GM23338 (cell line): Measurements from ENCODE around the gene ADPRH. TPM values are rescaled to one million over a fixed set of nuclear protein-coding genes. Genes with fewer than 3 reads are reported as not detected.

ENCODE experiments used
- ATAC-seq: fragments of 200-7000 bp; cut with Tn5 transposase; 3 replicates; pipeline ENCODE4 v1.9.1; 2020
- DNase-seq: peaks from one replicate; pipeline ENCODE4 v3.0.0-alpha.2; 2015; ENCODE audit warnings: low spot score
- H2AFZ ChIP-seq: fragments of 200-600 bp; sonication (generic); 2 replicates; pipeline ENCODE4 v1.8.0; 2016; ENCODE audit warnings: antibody characterized with exemption, mild to moderate bottlenecking, moderate library complexity
- H3F3A ChIP-seq: fragments of 200-600 bp; sonication (generic); replicated peaks from 2 replicates; pipeline ENCODE4 v1.8.0; 2017; ENCODE audit warnings: antibody characterized with exemption, mixed run types, low read depth
- H3K27ac ChIP-seq: fragments of 200-600 bp; sonication (generic); 2 replicates; pipeline ENCODE4 v1.6.1; 2016; ENCODE audit warnings: low read depth
- H3K27me3 ChIP-seq: fragments of 200-600 bp; sonication (generic); 2 replicates; pipeline ENCODE4 v1.8.0; 2016; ENCODE audit warnings: mild to moderate bottlenecking, mixed run types, moderate library complexity; ENCODE audit not compliant: insufficient read depth
- H3K36me3 ChIP-seq: fragments of 200-600 bp; sonication (generic); 2 replicates; pipeline ENCODE4 v1.8.0; 2016; ENCODE audit warnings: mild to moderate bottlenecking; ENCODE audit not compliant: insufficient read depth
- H3K4me1 ChIP-seq: fragments of 200-600 bp; sonication (generic); 2 replicates; pipeline ENCODE4 v1.8.0; 2016; ENCODE audit warnings: mild to moderate bottlenecking, moderate library complexity; ENCODE audit not compliant: insufficient read depth
- H3K4me2 ChIP-seq: fragments of 200-600 bp; sonication (generic); 2 replicates; pipeline ENCODE4 v1.7.1; 2017; ENCODE audit warnings: mixed run types
- H3K4me3 ChIP-seq: fragments of 200-600 bp; sonication (generic); 2 replicates; pipeline ENCODE4 v1.6.1; 2016; ENCODE audit warnings: mixed run types
- H3K79me2 ChIP-seq: fragments of 200-600 bp; sonication (generic); replicated peaks from 2 replicates; pipeline ENCODE4 v1.8.0; 2017; ENCODE audit warnings: mild to moderate bottlenecking; ENCODE audit not compliant: insufficient read depth
- H3K9me2 ChIP-seq: fragments of 200-600 bp; sonication (generic); 2 replicates; pipeline ENCODE4 v1.8.0; 2017; ENCODE audit not compliant: insufficient read depth
- H4K20me1 ChIP-seq: fragments of 200-600 bp; sonication (generic); replicated peaks from 2 replicates; pipeline ENCODE4 v1.8.0; 2017; ENCODE audit warnings: mild to moderate bottlenecking; ENCODE audit not compliant: insufficient read depth
- H3K27ac Mint-ChIP-seq: 2 replicates; pipeline ENCODE4 v1.8.0; 2020; ENCODE audit warnings: inconsistent platforms, mild to moderate bottlenecking, moderate library complexity, mixed read lengths
- H3K27me3 Mint-ChIP-seq: 3 replicates; pipeline ENCODE4 v1.8.0; 2022; ENCODE audit warnings: low read depth, mild to moderate bottlenecking, moderate library complexity, mixed read lengths, inconsistent platforms; ENCODE audit not compliant: insufficient read depth, poor library complexity
- H3K36me3 Mint-ChIP-seq: 3 replicates; pipeline ENCODE4 v1.8.0; 2021; ENCODE audit warnings: low read depth, mild to moderate bottlenecking, inconsistent platforms, moderate library complexity, mixed read lengths
- H3K4me1 Mint-ChIP-seq: 3 replicates; pipeline ENCODE4 v1.8.0; 2020; ENCODE audit warnings: mild to moderate bottlenecking, inconsistent platforms, mixed read lengths
- H3K4me3 Mint-ChIP-seq: 3 replicates; pipeline ENCODE4 v1.8.0; 2021; ENCODE audit warnings: moderate library complexity, mild to moderate bottlenecking, inconsistent platforms, mixed read lengths
- H3K9me3 Mint-ChIP-seq: 3 replicates; pipeline ENCODE4 v1.8.0; 2020; ENCODE audit warnings: moderate library complexity, mild to moderate bottlenecking, inconsistent platforms, mixed read lengths
- polyA plus RNA-seq: library from polyadenylated mRNA; unstranded; fragments of >200 nt; fragmentation: Nextera tagmentation; extraction: Ambion mirVana; gene quantifications from 2 replicates; pipeline ENCODE4 v1.2.1, GENCODE V29; 2016
- total RNA-seq: library from RNA; depleted of rRNA; stranded (reverse); fragments of >200 nt; shearing (Covaris generic); gene quantifications from 2 replicates; pipeline ENCODE4 v1.2.3, GENCODE V29; 2014
- TF ChIP-seq, protein P1 (sequence below), 2 experiments: fragments of 200-600 bp in 1 of 2; sonication (generic) in 1 of 2; conservative IDR thresholded peaks; 2 replicates each; pipeline versions ENCODE4 v1.5.1 to v1.6.1; 2016 to 2017; ENCODE audit warnings: antibody characterized with exemption in 2 of 2, low read depth in 2 of 2, mild to moderate bottlenecking in 2 of 2, moderate library complexity in 1 of 2
- TF ChIP-seq, protein P2 (sequence below): fragments of 250-450 bp; sonication (Bioruptor Pico); IDR thresholded peaks from 2 replicates; pipeline ENCODE4 v1.5.0; 2020; ENCODE audit warnings: mild to moderate bottlenecking, moderate library complexity

Gene ADPRH
- total and polyA plus RNA-seq, 2 experiments from 2014 or later, result 1.2 to 3.4 TPM

DNA sequence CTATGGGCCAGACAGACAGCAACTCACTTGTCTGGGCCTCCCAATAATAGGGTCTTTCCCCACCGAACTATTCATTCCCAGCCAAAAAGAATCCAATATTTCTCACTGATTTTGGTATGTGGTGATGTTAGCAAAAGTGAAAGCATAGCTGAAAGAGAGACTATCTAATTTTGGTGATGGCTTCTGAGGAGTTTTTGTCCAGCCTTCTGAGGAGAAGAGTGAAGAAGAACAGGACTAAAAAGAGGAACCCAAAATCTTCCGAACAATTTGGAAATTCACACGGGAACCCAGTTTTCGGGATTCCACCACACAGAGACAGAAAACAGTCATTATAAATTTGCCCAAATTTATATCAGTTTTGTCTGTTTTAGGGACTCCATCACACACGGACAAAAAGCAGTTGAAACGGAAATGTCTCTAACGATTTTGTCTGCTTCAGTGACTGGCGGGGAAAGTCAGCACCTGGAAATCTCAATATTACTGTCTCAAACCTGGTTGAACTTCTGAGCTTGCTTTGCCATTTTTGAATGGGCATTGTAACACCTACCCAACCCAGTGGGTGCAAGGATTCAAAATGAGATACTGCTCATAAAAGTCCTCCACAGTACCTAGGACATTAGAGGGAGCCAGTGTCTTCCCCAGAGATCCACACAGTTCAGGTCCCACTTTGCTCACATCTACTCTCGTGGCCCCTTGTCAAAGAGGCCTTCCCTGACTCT, 28.9 kb upstream of the ADPRH start:
- Histone ChIP-seq H3K27ac (no peak overlapping the region), H3K4me1 (peaks cover 2% of the 10 kb centered on the region; the same call in 1 of the 2 replicates), H3K27me3 (no peaks in the 10 kb centered on the region), H4K20me1 (no peaks in the 10 kb centered on the region), H3K79me2 (no peaks in the 10 kb centered on the region), H3K36me3 (no peaks in the 10 kb centered on the region), H3K4me2 (no peak overlapping the region), H2AFZ (peak overlapping the region; percentile 59; the same call in 1 of the 2 replicates), H3K4me3 (no peak overlapping the region), H3F3A (no peaks in the 10 kb centered on the region), H3K9me2 (no peaks in the 10 kb centered on the region)
- no peak overlapping the region for H3K4me3 Mint-ChIP-seq
- H3K36me3 Mint-ChIP-seq, result no peaks in the 10 kb centered on the region
- no peak overlapping the region for H3K27ac Mint-ChIP-seq
- ATAC-seq (no peak), DNase-seq (no peak)
- H3K27me3 Mint-ChIP-seq, result peaks cover 4% of the 10 kb centered on the region
- peaks cover 2% of the 10 kb centered on the region; the same call in 2 of the 3 replicates for H3K4me1 Mint-ChIP-seq
- no peaks in the 10 kb centered on the region for H3K9me3 Mint-ChIP-seq
- TF ChIP-seq, protein P1, sequence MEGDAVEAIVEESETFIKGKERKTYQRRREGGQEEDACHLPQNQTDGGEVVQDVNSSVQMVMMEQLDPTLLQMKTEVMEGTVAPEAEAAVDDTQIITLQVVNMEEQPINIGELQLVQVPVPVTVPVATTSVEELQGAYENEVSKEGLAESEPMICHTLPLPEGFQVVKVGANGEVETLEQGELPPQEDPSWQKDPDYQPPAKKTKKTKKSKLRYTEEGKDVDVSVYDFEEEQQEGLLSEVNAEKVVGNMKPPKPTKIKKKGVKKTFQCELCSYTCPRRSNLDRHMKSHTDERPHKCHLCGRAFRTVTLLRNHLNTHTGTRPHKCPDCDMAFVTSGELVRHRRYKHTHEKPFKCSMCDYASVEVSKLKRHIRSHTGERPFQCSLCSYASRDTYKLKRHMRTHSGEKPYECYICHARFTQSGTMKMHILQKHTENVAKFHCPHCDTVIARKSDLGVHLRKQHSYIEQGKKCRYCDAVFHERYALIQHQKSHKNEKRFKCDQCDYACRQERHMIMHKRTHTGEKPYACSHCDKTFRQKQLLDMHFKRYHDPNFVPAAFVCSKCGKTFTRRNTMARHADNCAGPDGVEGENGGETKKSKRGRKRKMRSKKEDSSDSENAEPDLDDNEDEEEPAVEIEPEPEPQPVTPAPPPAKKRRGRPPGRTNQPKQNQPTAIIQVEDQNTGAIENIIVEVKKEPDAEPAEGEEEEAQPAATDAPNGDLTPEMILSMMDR (conservative IDR thresholded peaks at IDR 0.05; ENCODE audit: low read depth in 2 of 2), result 0 out of 4 replicates have a peak, but pooled peaks of 1 of the 2 experiments have one; percentile 13
- TF ChIP-seq, protein P2, sequence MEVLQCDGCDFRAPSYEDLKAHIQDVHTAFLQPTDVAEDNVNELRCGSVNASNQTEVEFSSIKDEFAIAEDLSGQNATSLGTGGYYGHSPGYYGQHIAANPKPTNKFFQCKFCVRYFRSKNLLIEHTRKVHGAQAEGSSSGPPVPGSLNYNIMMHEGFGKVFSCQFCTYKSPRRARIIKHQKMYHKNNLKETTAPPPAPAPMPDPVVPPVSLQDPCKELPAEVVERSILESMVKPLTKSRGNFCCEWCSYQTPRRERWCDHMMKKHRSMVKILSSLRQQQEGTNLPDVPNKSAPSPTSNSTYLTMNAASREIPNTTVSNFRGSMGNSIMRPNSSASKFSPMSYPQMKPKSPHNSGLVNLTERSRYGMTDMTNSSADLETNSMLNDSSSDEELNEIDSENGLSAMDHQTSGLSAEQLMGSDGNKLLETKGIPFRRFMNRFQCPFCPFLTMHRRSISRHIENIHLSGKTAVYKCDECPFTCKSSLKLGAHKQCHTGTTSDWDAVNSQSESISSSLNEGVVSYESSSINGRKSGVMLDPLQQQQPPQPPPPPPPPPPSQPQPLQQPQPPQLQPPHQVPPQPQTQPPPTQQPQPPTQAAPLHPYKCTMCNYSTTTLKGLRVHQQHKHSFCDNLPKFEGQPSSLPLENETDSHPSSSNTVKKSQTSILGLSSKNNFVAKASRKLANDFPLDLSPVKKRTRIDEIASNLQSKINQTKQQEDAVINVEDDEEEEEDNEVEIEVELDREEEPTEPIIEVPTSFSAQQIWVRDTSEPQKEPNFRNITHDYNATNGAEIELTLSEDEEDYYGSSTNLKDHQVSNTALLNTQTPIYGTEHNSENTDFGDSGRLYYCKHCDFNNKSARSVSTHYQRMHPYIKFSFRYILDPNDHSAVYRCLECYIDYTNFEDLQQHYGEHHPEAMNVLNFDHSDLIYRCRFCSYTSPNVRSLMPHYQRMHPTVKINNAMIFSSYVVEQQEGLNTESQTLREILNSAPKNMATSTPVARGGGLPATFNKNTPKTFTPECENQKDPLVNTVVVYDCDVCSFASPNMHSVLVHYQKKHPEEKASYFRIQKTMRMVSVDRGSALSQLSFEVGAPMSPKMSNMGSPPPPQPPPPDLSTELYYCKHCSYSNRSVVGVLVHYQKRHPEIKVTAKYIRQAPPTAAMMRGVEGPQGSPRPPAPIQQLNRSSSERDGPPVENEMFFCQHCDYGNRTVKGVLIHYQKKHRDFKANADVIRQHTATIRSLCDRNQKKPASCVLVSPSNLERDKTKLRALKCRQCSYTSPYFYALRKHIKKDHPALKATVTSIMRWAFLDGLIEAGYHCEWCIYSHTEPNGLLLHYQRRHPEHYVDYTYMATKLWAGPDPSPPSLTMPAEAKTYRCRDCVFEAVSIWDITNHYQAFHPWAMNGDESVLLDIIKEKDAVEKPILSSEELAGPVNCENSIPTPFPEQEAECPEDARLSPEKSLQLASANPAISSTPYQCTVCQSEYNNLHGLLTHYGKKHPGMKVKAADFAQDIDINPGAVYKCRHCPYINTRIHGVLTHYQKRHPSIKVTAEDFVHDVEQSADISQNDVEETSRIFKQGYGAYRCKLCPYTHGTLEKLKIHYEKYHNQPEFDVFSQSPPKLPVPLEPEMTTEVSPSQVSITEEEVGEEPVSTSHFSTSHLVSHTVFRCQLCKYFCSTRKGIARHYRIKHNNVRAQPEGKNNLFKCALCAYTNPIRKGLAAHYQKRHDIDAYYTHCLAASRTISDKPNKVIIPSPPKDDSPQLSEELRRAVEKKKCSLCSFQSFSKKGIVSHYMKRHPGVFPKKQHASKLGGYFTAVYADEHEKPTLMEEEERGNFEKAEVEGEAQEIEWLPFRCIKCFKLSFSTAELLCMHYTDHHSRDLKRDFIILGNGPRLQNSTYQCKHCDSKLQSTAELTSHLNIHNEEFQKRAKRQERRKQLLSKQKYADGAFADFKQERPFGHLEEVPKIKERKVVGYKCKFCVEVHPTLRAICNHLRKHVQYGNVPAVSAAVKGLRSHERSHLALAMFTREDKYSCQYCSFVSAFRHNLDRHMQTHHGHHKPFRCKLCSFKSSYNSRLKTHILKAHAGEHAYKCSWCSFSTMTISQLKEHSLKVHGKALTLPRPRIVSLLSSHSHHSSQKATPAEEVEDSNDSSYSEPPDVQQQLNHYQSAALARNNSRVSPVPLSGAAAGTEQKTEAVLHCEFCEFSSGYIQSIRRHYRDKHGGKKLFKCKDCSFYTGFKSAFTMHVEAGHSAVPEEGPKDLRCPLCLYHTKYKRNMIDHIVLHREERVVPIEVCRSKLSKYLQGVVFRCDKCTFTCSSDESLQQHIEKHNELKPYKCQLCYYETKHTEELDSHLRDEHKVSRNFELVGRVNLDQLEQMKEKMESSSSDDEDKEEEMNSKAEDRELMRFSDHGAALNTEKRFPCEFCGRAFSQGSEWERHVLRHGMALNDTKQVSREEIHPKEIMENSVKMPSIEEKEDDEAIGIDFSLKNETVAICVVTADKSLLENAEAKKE (CRISPR knock-in tag), result no peak
